GM18517 (cell line): Measurements from ENCODE around the gene SLC25A22.

Source experiments
- ATAC-seq: cut with Tn5 transposase; IDR thresholded peaks from one replicate; pipeline ENCODE4 v1.9.1; 2021; ENCODE audit warnings: mild to moderate bottlenecking, moderate library complexity; ENCODE audit not compliant: unreplicated experiment

The SLC25A22 gene

DNA sequence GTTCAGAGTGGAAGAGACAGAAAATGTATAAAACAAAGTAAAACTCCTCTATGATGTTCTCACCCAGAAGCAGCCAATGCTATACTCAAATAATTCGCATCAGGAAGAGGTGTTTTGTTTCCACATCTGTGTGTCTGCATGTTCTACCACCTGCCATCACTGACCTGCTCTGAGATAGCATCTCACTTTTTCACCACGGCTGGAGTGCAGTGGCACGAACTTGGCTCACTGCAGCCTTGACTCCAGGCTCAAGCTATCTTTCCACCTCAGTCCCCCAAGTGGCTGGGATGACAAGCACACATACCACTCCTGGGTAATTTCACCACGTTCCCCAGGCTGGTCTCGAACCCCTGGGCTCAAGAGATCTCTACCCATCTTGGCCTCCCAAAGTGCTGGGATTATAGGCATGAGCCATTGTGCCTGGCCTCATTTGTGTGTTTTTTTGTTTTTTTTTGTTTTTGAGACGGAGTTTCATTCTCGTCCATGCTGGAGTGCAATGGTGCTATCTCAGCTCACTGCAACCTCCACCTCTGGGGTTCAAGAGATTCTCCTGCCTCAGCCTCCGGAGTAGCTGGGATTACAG lies 36.5 kb downstream of the SLC25A22 start:
- ATAC-seq: no peak

DNA sequence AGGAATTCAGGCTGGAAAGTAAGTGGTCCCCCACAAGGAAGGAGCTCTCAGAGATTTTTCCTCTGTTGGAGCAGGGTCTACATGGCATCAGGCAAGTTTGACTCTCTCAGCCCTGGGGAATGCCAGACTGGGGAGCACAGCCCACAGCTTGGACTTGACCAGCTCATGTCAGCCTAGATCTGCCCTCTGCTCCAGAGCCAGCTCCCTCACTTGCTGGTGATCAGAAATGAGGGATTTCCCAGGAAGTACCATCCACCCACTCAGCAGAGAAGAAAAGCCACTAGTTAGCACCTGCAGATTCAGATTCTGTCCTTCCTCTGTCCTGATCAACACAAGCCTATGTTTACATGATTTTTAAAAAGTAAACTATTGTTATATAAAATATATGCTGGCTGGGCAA lies 37.8 kb downstream of the SLC25A22 start:
- no peak for ATAC-seq

DNA sequence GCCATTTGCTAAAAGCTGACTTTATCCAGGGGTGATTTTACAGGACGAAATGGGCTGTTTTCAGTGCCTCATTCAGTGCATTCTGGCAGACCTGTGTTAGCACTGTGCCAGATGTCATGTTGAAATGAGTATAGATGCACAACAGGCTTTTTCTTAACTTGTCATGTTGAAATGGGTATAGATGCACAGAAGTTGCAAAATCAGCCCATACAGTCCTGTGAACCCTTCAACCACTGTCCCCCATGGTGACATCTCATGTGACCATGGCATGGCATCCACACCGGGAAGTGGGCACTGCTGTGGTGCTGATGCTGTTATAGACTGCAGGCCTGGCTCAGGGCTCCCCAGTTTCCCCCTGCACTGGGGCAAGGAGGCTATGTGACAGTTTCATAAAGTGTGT lies 48.4 kb downstream of the SLC25A22 start:
- no peak for ATAC-seq

DNA sequence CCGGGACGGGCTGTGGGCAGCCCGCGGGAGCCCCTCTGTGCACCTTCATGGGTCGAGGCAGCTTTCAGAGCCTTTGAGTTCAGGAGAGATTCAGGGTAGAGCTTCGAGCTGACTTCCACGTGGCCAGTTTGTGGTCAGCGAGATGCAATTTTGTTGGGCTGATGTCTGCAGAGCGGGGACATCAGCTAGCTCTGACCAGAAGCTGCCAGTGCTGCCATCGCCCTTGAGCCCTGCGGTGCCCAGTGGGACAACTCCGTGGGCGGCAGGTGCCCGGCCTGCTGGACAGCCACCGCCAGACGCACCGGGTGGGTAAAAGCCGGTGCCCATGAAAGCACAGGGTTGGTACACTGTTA lies 50.1 kb downstream of the SLC25A22 start:
- ATAC-seq: no peak

DNA sequence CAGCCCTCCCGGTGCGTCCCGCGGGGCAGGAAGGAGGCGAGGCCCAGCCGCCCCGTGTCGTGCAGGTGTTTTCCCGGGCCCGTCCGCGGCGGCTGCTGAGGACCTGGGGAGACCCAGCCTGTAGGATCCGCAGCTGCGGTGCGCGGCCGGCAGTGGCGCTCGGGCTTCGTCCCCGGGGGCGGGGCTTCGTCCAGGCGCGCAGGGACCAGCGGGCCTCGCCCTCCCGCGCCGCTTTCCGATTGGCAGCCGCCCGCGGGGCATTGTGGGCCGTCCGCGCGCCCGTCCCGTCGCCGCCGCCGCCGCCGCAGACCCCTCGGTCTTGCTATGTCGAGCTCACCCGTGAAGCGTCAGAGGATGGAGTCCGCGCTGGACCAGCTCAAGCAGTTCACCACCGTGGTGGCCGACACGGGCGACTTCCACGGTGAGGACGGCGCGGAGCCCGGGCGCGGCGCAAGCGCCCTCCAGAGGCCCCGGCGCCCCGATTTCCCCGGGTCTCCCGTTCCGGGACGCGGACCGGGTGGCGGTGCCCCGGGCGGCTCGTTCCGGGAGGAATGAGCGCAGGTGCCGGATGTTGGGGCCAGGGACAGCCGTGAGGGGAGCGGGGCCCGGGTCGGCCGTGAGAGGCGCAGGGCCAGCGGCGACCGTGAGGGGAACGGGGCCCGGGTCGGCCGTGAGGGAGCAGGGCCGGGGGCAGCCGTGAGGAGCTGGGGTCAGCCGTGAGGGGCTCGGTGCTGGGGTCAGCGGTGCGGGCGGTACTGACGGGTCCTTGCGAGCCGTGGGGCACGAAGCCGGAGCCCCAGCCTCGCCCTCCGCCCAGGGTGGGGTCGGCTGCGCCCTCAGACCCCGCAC lies 50.7 kb downstream of the SLC25A22 start, which contains the start of gene TALDO1:
Gene TALDO1 (plus strand): TSS at position 307 of the 849 bp plus-strand sequence. CDS start 18 bp downstream, at position 325.
- ATAC-seq: peak; percentile 78

DNA sequence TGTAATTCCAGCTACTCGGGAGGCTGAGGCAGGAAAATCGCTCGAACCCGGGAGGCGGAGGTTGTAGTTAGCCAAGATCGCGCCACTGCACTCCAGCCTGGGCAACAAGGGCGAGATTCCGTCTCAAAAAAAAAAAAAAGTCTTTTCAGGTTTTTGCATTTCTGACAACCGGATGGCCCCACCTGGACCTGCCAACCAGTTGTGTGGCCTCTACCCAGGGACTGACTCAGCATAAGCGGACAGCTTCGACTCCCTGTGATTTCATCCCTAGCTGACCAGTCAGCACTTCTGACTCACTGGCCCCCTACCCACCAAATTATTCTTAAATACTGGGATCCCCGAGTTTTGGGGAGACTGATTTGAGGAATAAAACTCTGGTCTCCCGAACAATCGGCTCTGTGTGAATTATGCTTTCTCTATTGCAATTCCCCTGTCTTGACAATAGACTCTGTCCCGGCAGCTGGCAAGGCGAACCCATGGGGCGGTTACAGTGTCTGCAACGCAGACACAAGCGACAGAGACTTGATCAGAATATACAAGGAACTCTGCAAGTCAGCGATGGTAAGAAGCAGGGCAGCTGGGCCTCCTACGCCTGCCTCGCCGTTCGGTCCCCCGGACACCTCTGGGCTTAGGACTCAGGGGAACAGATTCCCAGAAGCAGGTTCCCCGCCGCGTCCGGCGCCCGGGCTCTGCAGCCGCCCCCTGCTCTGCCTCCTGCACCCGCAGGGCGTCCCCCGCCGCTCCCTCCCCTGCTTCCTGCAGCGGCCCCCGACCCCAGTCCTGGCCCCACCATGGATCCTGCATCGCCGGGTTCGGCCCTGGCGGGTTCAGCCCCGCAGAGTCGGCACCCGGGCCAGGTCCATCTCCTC lies 51.6 kb downstream of the SLC25A22 start:
- peak; percentile 46 for ATAC-seq

DNA sequence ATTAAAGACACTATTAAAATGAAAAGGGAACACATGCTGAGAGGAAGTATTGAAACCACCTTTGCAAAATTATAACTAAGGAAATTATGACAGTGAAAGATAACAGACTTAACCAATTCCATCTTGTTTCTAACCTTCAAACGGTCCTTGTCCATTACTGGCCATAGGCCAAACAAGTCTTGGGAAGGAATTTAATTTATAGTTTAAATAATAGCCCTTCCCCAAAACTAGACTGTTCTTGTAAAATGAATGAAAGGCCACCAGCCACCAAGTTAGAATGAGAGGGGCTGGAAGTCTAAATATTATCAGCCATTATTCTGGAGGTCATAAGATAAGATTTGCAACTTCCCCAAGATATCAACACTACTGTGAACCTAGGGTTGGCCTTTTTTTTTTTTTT lies 52.7 kb downstream of the SLC25A22 start:
- ATAC-seq: no peak

DNA sequence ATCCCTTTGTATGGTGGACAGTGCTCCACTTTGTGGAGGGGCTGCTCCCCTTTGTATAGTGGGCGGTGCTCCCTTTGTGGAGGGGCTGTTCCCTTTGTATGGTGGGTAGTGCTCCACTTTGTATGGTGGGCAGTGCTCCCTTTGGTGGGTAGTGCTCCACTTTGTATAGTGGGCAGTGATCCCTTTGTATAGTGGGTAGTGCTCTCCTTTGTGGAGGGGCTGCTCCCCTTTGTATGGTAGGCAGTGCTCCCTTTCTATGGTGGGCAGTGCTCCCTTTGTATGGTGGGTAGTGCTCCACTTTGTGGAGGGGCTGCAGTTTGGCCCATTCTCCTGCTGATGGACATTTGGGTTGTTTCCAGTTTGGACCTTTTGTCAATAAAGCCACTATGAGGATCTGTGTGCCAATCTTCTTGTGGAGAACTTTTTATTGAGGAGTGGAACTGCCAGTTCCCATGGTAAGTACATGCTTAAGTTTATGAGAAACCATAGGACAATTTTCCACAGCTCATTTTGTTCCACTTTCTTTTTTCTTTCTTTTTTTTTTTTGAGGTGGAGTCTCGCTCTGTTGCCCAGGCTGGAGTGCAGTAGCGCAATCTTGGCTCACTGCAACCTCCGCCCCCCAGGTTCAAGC lies 55.4 kb downstream of the SLC25A22 start:
- ATAC-seq: no peak

DNA sequence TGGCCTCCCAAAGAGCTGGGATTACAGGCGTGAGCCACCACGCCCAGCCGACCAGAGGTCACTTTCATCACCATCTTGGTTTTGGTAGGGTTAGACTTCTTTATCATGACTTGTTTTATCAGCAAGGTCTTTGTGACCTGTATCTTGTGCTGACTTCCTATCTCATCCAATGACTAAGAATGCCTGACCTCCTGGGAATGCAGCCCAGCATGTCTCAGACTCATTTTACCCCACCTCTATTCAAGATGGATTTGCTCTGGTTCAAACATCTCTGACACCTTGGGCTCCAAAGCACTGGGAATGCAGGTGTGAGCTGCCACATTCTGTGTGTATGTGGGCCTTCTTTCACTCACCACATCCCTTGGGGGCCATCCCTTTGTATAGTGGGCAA lies 55.9 kb downstream of the SLC25A22 start:
- no peak for ATAC-seq
